Activated CD4-positive, alpha-beta memory T cell treated with anti-CD3 and anti-CD28 coated beads, Interleukin-2, amount 10 ng/mL, durations not matched to agents 7 days and 5 days (primary cell): Measurements from ENCODE around the gene TAF6. TPM values are rescaled to one million over a fixed set of nuclear protein-coding genes. Genes with fewer than 3 reads are reported as not detected.
A peak's percentile ranks its signal among the peaks of the same experiment; 100 is the strongest.

Experiments used
- CTCF ChIA-PET: fragments of 350-600 bp; sonication (Branson Sonifier 250); formaldehyde crosslinking; loops from one replicate; lab custom pipeline; 2021; ENCODE audit warnings: antibody characterized with exemption, inconsistent platforms; lab: Charles Lee
- POLR2A ChIA-PET: fragments of 350-600 bp; sonication (Branson Sonifier 250); formaldehyde crosslinking; loops from one replicate; lab custom pipeline; 2021; ENCODE audit warnings: antibody characterized with exemption; lab: Charles Lee
- DNase-seq: peaks from one replicate; pipeline ENCODE4 v3.0.0-alpha.2; 2020
- H3K27ac Mint-ChIP-seq: one replicate; pipeline ENCODE4 v1.8.0; 2021; ENCODE audit warnings: mild to moderate bottlenecking, mixed read lengths
- H3K27me3 Mint-ChIP-seq: one replicate; pipeline ENCODE4 v1.8.0; 2021; ENCODE audit warnings: mixed read lengths
- H3K36me3 Mint-ChIP-seq: one replicate; pipeline ENCODE4 v1.8.0; 2021; ENCODE audit warnings: low read depth, mixed read lengths
- H3K4me1 Mint-ChIP-seq: one replicate; pipeline ENCODE4 v1.8.0; 2021; ENCODE audit warnings: mixed read lengths
- H3K4me3 Mint-ChIP-seq: one replicate; pipeline ENCODE4 v1.8.0; 2021; ENCODE audit warnings: mild to moderate bottlenecking, mixed read lengths
- H3K9me3 Mint-ChIP-seq: one replicate; pipeline ENCODE4 v1.8.0; 2021; ENCODE audit warnings: mixed read lengths
- total RNA-seq, 2 experiments: library from RNA; stranded (reverse); gene quantifications; one replicate each; pipeline ENCODE4 v1.2.3, GENCODE V29; 2021

The TAF6 gene
- total RNA-seq, 2 experiments from 2014 or later = 54.6 to 56.5 TPM

DNA sequence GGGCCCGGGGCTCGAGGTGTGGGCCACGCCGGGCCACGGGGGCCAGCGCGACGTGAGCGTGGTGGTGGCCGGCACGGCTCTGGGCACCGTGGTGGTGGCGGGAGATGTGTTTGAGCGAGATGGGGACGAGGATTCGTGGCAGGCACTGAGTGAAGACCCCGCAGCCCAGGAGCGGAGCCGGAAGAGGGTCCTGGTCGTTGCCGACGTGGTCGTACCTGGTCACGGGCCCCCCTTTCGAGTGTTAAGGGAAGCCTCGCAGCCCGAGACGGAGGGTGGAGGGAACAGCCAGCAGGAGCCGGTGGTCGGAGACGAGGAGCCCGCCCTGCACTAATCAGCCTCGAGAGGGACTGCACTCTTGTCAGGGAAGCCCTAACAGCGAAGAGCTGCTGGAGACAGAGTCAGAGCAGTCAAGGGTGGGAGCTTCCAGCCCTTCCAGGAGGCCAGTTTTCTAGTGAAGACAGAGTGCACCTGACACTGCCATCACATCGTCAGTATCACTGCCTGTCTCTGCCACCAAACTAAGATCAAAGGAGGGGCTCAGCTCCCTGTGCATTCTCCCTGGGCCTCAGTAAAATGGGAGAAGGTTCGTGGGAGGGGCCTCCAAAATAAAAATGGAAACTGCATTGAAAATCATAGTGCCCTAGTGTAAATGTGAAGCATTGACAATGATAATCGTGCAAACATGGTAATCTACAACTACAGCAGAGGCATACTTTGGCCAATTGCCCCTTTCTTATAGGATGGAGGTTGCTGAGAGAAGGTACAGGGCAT, 8.9 kb upstream of the TAF6 start:
- CTCF ChIA-PET = interaction anchor here (0.6 to 3.2 kb wide), 8 partner anchors 13 to 280 kb away, joined by 3 to 18 read pairs (median 4); partner anchors contain the start of genes MCM7 and TRIM4
- Mint-ChIP-seq H3K4me3 (peak overlapping the region; percentile 100), H3K36me3 (peaks cover 22% of the 10 kb centered on the region), H3K27ac (peak overlapping the region; percentile 74), H3K9me3 (no peaks in the 10 kb centered on the region), H3K4me1 (peaks cover 41% of the 10 kb centered on the region), H3K27me3 (no peaks in the 10 kb centered on the region)
- POLR2A ChIA-PET = interaction anchor here (0.6 to 3.7 kb wide), 14 partner anchors 8 to 209 kb away, joined by 3 to 32 read pairs (median 4); partner anchors contain the start of genes AP4M1, LAMTOR4, MCM7 and PVRIG
- peak; percentile 34 for DNase-seq

GRCh38 chr7:100126931-100127865, 8.0 kb upstream of the TAF6 start, which contains the start of gene MBLAC1:
Gene MBLAC1 (plus strand): TSS chr7:100126967. CDS start chr7:100127396, 429 bp downstream.
- Mint-ChIP-seq H3K4me1 (peaks cover 37% of the 10 kb centered on the region), H3K27me3 (no peaks in the 10 kb centered on the region), H3K4me3 (peak within 1 kb of the TSS; percentile 100), H3K27ac (peak within 1 kb of the TSS; percentile 100), H3K9me3 (no peaks in the 10 kb centered on the region), H3K36me3 (peaks cover 29% of the 10 kb centered on the region)
- DNase-seq = peak; percentile 92
- ChIA-PET CTCF (interaction anchor here (0.8 to 2.1 kb wide), 3 partner anchors 21 to 318 kb away, joined by 3 to 5 read pairs (median 4); partner anchors contain the start of gene LAMTOR4), POLR2A (interaction anchor here (0.7 to 5.8 kb wide), 20 partner anchors 11 to 579 kb away, joined by 3 to 81 read pairs (median 5); partner anchors contain the start of genes AP4M1, COPS6, MCM7 and MEPCE)

DNA sequence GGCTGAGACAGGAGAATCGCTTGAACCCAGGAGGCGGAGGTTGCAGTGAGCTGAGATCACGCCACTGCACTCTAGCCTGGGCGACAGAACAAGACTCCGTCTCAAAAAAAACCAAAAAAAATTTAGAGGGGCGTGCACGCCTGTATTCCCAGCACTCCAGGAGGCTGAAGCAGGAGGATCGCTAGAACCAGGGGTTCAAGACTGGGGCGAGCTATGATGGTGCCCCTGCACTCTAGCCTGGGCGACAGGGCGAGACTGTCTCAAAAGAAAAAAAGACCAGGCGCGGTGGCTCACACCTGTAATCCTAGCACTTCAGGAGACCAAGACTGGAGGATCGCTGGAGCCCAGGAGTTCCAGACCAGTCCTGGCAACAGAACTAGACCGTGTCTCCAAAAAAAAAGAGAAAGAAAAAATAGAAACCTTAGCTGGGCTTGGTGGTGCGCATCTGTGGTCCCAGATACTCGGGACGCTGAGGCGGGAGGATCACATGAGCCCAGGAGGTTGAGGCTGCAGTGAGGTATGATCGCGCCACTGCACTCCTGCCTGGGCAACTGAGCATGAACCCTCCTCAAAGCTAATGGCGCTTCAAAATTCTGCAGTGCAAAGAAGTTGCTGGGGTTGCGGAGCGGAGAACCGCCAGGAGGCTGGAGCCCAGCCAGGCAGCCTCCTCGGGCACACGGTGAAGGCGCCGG, 7.2 kb upstream of the TAF6 start:
- no peaks in the 10 kb centered on the region for H3K9me3 Mint-ChIP-seq
- CTCF ChIA-PET = interaction anchor here (0.6 to 2.1 kb wide), 6 partner anchors 15 to 319 kb away, joined by 3 to 5 read pairs (median 4); partner anchors contain the start of gene LAMTOR4
- H3K27me3 Mint-ChIP-seq = no peaks in the 10 kb centered on the region

GRCh38 chr7:100124301-100125230, 5.4 kb upstream of the TAF6 start:
- no peak for DNase-seq
- H3K4me1 Mint-ChIP-seq = peaks cover 42% of the 10 kb centered on the region
- H3K27ac Mint-ChIP-seq = peak overlapping the region; percentile 31

More for the DNA sequence above, 7.2 kb upstream of the TAF6 start:
- peaks cover 32% of the 10 kb centered on the region for H3K36me3 Mint-ChIP-seq
- POLR2A ChIA-PET = interaction anchor here (0.5 to 5.8 kb wide), 20 partner anchors 11 to 580 kb away, joined by 3 to 81 read pairs (median 5); partner anchors contain the start of genes AP4M1, COPS6, MCM7 and MEPCE
- peak overlapping the region; percentile 100 for H3K27ac Mint-ChIP-seq
- peaks cover 36% of the 10 kb centered on the region for H3K4me1 Mint-ChIP-seq
- H3K4me3 Mint-ChIP-seq = peak overlapping the region; percentile 100
- no peak for DNase-seq

GRCh38 chr7:100122568-100122967, 3.4 kb upstream of the TAF6 start:
- Mint-ChIP-seq H3K36me3 (peaks cover 36% of the 10 kb centered on the region), H3K27ac (no peak overlapping the region), H3K9me3 (no peaks in the 10 kb centered on the region), H3K4me1 (peaks cover 45% of the 10 kb centered on the region), H3K4me3 (no peak overlapping the region), H3K27me3 (no peaks in the 10 kb centered on the region)
- no peak for DNase-seq
- CTCF ChIA-PET = no interaction called here
- POLR2A ChIA-PET = interaction anchor here (5.8 kb wide), 1 partner anchor 21 kb away, joined by 81 read pairs; the partner anchor contains the start of genes AP4M1 and MCM7

More at GRCh38 chr7:100124301-100125230, 5.4 kb upstream of the TAF6 start:
- Mint-ChIP-seq H3K36me3 (peaks cover 32% of the 10 kb centered on the region), H3K4me3 (peak overlapping the region; percentile 17), H3K9me3 (no peaks in the 10 kb centered on the region), H3K27me3 (no peaks in the 10 kb centered on the region)
- ChIA-PET CTCF (interaction anchor here (0.7 to 2.1 kb wide), 2 partner anchors 24 to 127 kb away, joined by 5 read pairs; partner anchors contain the start of gene LAMTOR4), POLR2A (interaction anchor here (0.9 to 5.8 kb wide), 6 partner anchors 19 to 220 kb away, joined by 3 to 81 read pairs (median 5); partner anchors contain the start of genes AP4M1, MCM7, PVRIG and ZKSCAN1)

DNA sequence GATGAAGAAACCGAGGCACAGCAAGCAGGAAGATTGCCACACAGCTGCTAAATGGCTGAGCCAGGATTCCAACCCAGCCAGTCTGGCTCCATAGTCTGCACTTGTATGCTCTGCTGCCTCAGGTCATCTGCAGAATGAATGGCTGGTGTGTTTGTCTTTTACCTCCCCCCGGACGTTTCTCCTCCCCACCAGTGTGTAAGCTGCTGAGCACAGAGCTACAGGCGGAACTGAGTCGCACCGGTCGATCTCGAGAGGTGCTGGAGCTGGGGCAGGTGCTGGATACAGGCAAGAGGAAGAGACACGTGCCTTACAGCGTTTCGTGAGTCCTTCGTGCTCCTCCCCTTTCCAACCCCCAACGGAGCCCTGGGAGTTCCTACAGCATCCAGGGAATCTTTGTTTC, 2.9 kb upstream of the TAF6 start:
- H3K27ac Mint-ChIP-seq = no peak overlapping the region
- H3K4me3 Mint-ChIP-seq = no peak overlapping the region
- peaks cover 45% of the 10 kb centered on the region for H3K4me1 Mint-ChIP-seq

GRCh38 chr7:100120733-100121036, 1.5 kb upstream of the TAF6 start:
- Mint-ChIP-seq H3K4me1 (peaks cover 44% of the 10 kb centered on the region), H3K27ac (peak overlapping the region; percentile 82), H3K9me3 (no peaks in the 10 kb centered on the region), H3K4me3 (peak overlapping the region; percentile 86), H3K27me3 (no peaks in the 10 kb centered on the region), H3K36me3 (peaks cover 37% of the 10 kb centered on the region)
- CTCF ChIA-PET = interaction anchor here (0.6 to 2.4 kb wide), 3 partner anchors 9 to 19 kb away, joined by 3 to 15 read pairs (median 11); partner anchors contain the start of genes AP4M1 and MCM7
- POLR2A ChIA-PET = interaction anchor here (0.6 to 2.2 kb wide), 11 partner anchors 8 to 754 kb away, joined by 3 to 56 read pairs (median 4); partner anchors contain the start of genes AP4M1, LAMTOR4, MCM7 and SRRT
- DNase-seq = no peak

More for the DNA sequence above, 2.9 kb upstream of the TAF6 start:
- no peaks in the 10 kb centered on the region for H3K27me3 Mint-ChIP-seq
- CTCF ChIA-PET = no interaction called here
- no peaks in the 10 kb centered on the region for H3K9me3 Mint-ChIP-seq
- no peak for DNase-seq
- H3K36me3 Mint-ChIP-seq = peaks cover 36% of the 10 kb centered on the region
- POLR2A ChIA-PET = interaction anchor here (5.8 kb wide), 1 partner anchor 21 kb away, joined by 81 read pairs; the partner anchor contains the start of genes AP4M1 and MCM7

DNA sequence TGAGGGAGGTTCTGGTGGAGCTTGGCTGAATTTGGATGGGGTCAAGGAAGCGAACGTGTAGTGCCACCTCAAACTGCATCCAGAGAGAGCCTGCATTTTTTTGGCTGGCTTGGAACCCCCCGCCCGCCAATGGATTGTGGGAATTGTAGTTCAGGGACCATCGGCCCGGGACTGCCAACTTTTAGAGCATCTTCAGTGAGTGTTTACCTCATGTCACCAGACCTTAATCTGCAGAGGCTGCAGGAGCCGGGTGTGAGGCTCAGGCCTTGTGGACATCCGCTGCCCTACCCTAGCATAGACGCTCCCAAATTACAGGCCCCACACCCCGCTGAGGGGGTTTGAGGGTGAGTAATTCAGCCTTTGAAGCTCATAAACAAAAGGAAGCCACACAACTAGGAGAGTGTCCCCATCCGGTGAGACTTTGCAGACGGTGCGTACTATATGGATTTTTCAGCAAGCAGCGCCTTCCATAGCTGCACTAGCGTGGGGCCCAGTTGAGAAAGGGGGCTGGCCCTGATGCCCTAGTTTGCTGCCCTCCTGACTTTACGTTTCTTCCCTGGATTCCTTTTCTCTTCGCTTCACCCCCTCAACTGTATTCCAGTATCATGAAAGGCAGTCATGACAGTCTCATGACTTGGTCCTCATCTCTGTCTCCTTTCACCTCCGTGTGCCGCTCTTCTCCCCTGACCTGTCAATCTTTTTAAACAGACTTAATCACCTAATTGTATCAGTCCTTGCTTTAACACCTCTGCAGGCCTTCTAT, 993 bp upstream of the TAF6 start:
- ChIA-PET CTCF (interaction anchor here (0.6 to 2.4 kb wide), 3 partner anchors 10 to 18 kb away, joined by 3 to 15 read pairs (median 11); partner anchors contain the start of genes AP4M1 and MCM7), POLR2A (interaction anchor here (0.6 to 2.2 kb wide), 12 partner anchors 9 to 754 kb away, joined by 3 to 56 read pairs (median 4); partner anchors contain the start of genes AP4M1, LAMTOR4, MCM7 and SRRT)
- no peaks in the 10 kb centered on the region for H3K9me3 Mint-ChIP-seq
- peak overlapping the region; percentile 86 for H3K4me3 Mint-ChIP-seq
- H3K36me3 Mint-ChIP-seq = peaks cover 33% of the 10 kb centered on the region
- DNase-seq = peak; percentile 80
- H3K27me3 Mint-ChIP-seq = no peaks in the 10 kb centered on the region
- H3K27ac Mint-ChIP-seq = peak overlapping the region; percentile 82
- peaks cover 39% of the 10 kb centered on the region for H3K4me1 Mint-ChIP-seq

DNA sequence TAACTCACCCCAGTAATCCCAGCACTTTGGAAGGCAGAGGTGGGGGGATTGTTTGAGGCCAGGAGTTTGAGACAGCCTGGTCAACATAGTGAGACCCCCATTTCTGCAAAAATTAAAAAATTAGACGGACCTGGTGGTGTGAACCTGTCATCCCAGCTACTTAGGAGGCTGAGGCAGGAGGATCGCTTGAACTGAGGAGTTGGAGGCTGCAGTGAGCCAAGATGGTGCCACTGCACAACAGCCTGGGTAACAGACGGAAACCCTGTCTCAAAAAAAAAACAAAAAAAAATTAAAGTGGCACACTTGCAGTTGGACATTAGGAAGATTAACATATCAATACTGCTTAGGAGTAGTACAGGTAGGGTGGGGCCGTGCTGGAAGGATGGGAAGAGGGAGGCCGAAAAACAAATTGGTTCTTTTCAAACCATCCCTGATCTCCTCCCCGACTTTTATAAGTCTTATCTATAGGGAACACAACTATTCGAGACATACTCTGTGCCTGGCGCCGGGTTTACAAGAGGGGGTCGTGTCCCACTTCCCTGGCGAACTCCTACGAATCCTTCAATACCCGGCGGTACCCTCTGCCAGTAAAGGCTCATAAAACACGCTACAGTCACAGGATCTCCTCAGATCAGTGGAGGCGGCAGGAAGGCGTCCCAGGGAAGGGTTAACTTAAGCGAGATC, 628 bp downstream of the TAF6 start:
- H3K36me3 Mint-ChIP-seq = peaks cover 24% of the 10 kb centered on the region
- peaks cover 29% of the 10 kb centered on the region for H3K4me1 Mint-ChIP-seq
- H3K4me3 Mint-ChIP-seq = peak overlapping the region; percentile 86
- no peak for DNase-seq
- H3K27ac Mint-ChIP-seq = peak overlapping the region; percentile 82
- no peaks in the 10 kb centered on the region for H3K27me3 Mint-ChIP-seq
- ChIA-PET POLR2A (interaction anchor here (1.4 kb wide), 1 partner anchor 17 kb away, joined by 5 read pairs; the partner anchor contains the start of genes AP4M1 and MCM7), CTCF (interaction anchor here (0.7 kb wide), 1 partner anchor 69 kb away, joined by 3 read pairs; no protein-coding TSS in a partner anchor)
- H3K9me3 Mint-ChIP-seq = no peaks in the 10 kb centered on the region
